Adipocyte (in vitro differentiated cells): ENCODE measurements around the gene PLA2G4D.

Source experiments
- DNase-seq: peaks from one replicate; pipeline ENCODE4 v3.0.0-alpha.2; 2015; ENCODE audit warnings: low read depth
- H3K27me3 ChIP-seq: replicated peaks from 2 replicates; pipeline ENCODE4 v1.7.0; 2013; ENCODE audit warnings: mild to moderate bottlenecking, low read length, moderate library complexity; ENCODE audit not compliant: control insufficient read depth, insufficient read depth
- H3K36me3 ChIP-seq: 2 replicates; pipeline ENCODE4 v1.7.0; 2013; ENCODE audit warnings: low read length, mild to moderate bottlenecking, moderate library complexity; ENCODE audit not compliant: control insufficient read depth, insufficient read depth, severe bottlenecking
- H3K4me1 ChIP-seq: 2 replicates; pipeline ENCODE4 v1.7.0; 2013; ENCODE audit warnings: mild to moderate bottlenecking, low read length, moderate library complexity; ENCODE audit not compliant: control insufficient read depth, insufficient read depth
- H3K4me3 ChIP-seq: 2 replicates; pipeline ENCODE4 v1.7.0; 2013; ENCODE audit warnings: mild to moderate bottlenecking, low read length, moderate library complexity
- H3K9ac ChIP-seq: 2 replicates; pipeline ENCODE4 v1.7.0; 2013; ENCODE audit warnings: mild to moderate bottlenecking, low read length, moderate library complexity
- H3K9me3 ChIP-seq: 2 replicates; pipeline ENCODE4 v1.7.0; 2013; ENCODE audit warnings: mild to moderate bottlenecking, low read length, moderate library complexity; ENCODE audit not compliant: control insufficient read depth

PLA2G4D gene

DNA sequence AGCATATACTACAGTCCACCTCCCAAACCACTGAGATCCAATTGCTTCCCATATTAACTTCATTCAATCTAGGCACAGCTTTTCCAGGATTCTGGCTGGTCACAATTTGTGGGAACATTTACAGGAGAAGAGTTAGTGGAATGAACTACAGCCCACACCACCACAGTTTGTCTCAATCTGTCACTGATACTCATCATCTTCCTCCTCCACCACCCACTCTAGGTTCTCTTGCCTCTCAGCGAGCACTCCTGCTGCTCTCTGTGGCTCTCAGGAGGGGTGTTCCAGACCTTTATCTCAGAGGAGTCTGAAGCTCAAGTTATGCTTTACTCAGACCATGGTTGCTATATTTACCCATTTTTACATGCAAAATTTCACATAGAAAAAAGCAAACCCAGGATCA lies 25.9 kb upstream of the PLA2G4D start:
- no peak overlapping the region for H3K9ac ChIP-seq
- H3K9me3 ChIP-seq = no peaks in the 10 kb centered on the region
- H3K4me3 ChIP-seq = no peak overlapping the region
- no peaks in the 10 kb centered on the region for H3K36me3 ChIP-seq
- DNase-seq = no peak
- peaks cover 47% of the 10 kb centered on the region for H3K27me3 ChIP-seq
- no peaks in the 10 kb centered on the region for H3K4me1 ChIP-seq

- H3K36me3 ChIP-seq = no peaks in the 10 kb centered on the region
- no peak overlapping the region for H3K9ac ChIP-seq
- H3K4me1 ChIP-seq = no peaks in the 10 kb centered on the region
- H3K9me3 ChIP-seq = no peaks in the 10 kb centered on the region
- H3K27me3 ChIP-seq = peaks cover 50% of the 10 kb centered on the region
- no peak overlapping the region for H3K4me3 ChIP-seq
- DNase-seq = no peak
Measured at GRCh38 chr15:42119446-42119760, 25.0 kb upstream of the PLA2G4D start.

- Histone ChIP-seq H3K9ac (no peak overlapping the region), H3K4me1 (no peaks in the 10 kb centered on the region), H3K27me3 (peaks cover 47% of the 10 kb centered on the region), H3K36me3 (no peaks in the 10 kb centered on the region), H3K4me3 (no peak overlapping the region), H3K9me3 (no peaks in the 10 kb centered on the region)
- no peak for DNase-seq
Measured at GRCh38 chr15:42118650-42119445, 24.5 kb upstream of the PLA2G4D start.

DNA sequence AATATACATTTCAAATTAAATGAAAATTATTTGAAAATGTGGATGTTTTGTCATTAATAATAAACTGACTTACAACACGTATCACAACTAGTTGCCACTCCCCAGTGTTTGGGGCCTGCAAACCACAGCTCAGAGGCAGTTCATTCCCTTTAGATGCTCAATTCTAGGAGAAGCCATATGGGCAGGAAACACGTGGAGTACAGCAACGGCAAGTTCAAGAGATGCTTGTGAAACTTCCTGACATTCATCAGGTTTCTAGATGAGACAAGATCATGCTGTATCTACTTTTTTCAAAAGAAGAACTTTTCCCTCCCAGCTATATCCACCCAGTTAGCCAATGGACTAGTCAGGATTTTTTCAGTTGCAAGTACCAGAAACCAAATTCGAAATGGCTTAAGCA lies 17.6 kb upstream of the PLA2G4D start:
- Histone ChIP-seq H3K9ac (no peak overlapping the region), H3K4me1 (no peaks in the 10 kb centered on the region)
- DNase-seq = no peak

DNA sequence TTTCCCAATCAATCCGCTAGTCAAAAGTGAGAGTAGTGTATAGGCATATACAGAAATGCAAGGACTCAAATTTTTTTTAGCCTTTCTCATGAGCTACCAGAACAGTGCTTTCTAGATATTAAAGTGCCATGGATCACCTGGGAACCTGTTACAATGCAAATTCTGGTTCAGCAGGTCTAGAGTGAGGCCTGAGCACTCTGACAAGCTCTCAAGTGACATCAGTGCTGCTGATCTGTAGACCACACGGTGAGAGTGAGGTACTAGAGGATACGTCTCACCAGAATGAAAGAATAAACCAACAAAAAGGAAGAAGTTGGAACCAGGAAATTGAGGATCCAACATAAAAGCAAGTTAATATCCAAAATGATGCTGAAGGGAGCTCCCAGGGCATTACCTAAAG lies 16.0 kb upstream of the PLA2G4D start:
- Histone ChIP-seq H3K4me1 (no peaks in the 10 kb centered on the region), H3K36me3 (no peaks in the 10 kb centered on the region), H3K9me3 (no peaks in the 10 kb centered on the region), H3K27me3 (peaks cover 49% of the 10 kb centered on the region), H3K9ac (no peak overlapping the region), H3K4me3 (no peak overlapping the region)
- DNase-seq = no peak

More for the DNA sequence above, 17.6 kb upstream of the PLA2G4D start:
- H3K27me3 ChIP-seq = peaks cover 45% of the 10 kb centered on the region
- H3K9me3 ChIP-seq = no peaks in the 10 kb centered on the region
- no peaks in the 10 kb centered on the region for H3K36me3 ChIP-seq
- H3K4me3 ChIP-seq = no peak overlapping the region

DNA sequence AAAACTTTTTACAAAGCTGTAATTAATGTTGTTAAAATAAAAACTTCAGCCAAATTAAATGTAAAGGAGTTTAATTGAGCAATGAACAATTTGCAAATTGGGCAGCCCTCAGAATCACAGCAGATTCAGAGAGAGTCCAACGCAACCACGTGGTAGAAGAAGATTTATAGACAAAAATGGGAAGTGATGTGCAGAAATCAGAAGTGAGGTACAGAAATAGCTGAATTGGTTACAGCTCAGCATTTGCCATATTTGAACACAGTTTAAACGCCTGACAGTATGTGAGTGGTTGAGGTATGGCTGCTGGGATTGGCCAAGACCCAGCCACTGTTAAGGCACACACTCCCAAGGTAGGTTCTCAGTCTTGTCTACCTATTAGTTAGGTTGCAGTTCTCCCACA lies 14.4 kb upstream of the PLA2G4D start:
- H3K4me3 ChIP-seq = no peak overlapping the region
- H3K27me3 ChIP-seq = peaks cover 45% of the 10 kb centered on the region
- no peak overlapping the region for H3K9ac ChIP-seq
- H3K9me3 ChIP-seq = no peaks in the 10 kb centered on the region
- peaks cover 9% of the 10 kb centered on the region for H3K4me1 ChIP-seq
- no peaks in the 10 kb centered on the region for H3K36me3 ChIP-seq
- DNase-seq = no peak

DNA sequence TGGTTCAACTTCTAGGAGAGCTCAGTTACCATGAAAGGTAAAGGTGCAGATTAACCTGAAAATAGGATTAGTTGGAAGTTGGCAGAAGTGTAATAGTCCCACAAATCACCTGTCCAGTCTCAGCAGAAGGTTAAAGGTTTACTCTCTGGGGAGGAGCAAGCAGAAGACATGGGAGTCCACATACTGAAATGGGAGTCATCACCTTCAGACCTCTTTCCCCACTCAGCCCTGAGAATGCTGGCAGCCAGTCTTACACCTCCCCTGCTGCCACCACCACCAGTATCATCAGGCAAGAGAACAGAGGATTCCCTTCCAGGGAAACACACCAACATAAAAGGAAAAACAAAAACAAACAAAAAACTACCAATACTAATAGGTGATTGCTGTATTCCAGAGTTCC lies 13.8 kb upstream of the PLA2G4D start:
- Histone ChIP-seq H3K4me1 (peaks cover 12% of the 10 kb centered on the region), H3K36me3 (no peaks in the 10 kb centered on the region), H3K27me3 (peaks cover 45% of the 10 kb centered on the region), H3K9me3 (no peaks in the 10 kb centered on the region), H3K4me3 (no peak overlapping the region), H3K9ac (no peak overlapping the region)
- no peak for DNase-seq

GRCh38 chr15:42107473-42107872 lies 13.1 kb upstream of the PLA2G4D start:
- Histone ChIP-seq H3K36me3 (no peaks in the 10 kb centered on the region), H3K4me1 (peaks cover 18% of the 10 kb centered on the region), H3K4me3 (no peak overlapping the region), H3K9me3 (no peaks in the 10 kb centered on the region), H3K9ac (no peak overlapping the region), H3K27me3 (peaks cover 45% of the 10 kb centered on the region)
- no peak for DNase-seq

DNA sequence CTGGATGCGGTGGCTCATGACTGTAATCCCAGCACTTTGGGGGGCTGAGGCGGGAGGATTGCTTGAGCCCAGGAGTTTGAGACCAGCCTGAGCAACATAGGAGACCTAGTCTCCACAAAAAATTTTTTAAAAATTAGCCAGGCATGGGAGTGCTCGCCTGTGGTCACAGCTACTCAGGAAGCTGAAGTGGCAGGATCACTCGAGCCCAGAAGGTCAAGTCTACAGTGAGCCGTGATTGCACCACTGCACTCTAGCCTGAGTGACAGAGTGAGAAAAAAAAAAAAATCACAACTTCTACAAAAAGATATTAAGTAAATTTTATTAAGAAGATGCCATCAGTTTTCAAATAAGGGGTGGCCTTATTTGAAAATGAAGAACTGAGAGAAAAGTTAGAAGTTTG lies 11.9 kb upstream of the PLA2G4D start:
- no peak overlapping the region for H3K4me3 ChIP-seq
- peaks cover 38% of the 10 kb centered on the region for H3K27me3 ChIP-seq
- H3K9ac ChIP-seq = no peak overlapping the region
- H3K9me3 ChIP-seq = no peaks in the 10 kb centered on the region
- H3K4me1 ChIP-seq = peaks cover 24% of the 10 kb centered on the region
- DNase-seq = no peak
- H3K36me3 ChIP-seq = no peaks in the 10 kb centered on the region

DNA sequence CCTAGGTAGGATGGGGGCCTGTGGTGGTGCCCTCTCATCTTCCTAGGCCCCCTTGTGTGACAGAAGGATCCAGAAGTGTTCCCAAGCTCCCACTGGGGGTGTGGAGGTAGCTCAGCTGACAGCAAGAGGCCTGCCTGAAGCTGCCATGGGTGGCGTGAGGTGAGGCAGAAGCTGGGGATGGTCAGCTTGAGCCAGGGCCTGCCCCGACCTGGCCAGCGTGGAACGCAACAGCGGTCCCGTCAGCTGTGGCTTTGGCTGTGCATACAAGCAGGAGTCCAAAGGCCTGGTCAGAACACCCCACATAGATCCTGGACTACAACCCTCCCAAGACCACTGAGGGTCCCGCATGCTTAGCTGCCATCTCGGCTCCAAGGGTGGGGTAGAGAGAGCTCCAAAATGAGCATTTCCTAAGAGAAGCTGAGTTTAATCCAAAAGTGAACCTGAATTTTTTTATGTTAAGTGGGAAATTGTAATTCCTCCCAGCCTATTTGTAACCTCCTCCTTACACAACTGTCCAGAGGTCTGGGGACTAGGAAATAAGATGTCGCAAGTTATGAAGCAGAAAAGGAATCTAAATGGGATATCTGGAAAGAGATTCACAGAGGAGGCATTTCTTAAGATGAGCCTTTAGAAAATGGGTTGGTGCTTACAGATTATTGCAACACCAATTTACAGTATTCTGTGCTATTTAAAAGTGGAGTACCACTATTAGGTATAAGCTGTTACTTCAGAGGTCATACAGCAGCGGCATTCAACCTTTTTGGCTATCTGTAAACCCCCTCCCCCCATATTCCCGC lies 9.9 kb upstream of the PLA2G4D start:
- peak overlapping the region; percentile 15 for H3K9ac ChIP-seq
- no peaks in the 10 kb centered on the region for H3K9me3 ChIP-seq
- H3K27me3 ChIP-seq = peaks cover 24% of the 10 kb centered on the region
- DNase-seq = peak; percentile 52
- H3K36me3 ChIP-seq = no peaks in the 10 kb centered on the region
- H3K4me3 ChIP-seq = no peak overlapping the region
- H3K4me1 ChIP-seq = peaks cover 24% of the 10 kb centered on the region

GRCh38 chr15:42102646-42103235 lies 8.4 kb upstream of the PLA2G4D start:
- Histone ChIP-seq H3K4me1 (peaks cover 24% of the 10 kb centered on the region), H3K9ac (no peak overlapping the region), H3K9me3 (no peaks in the 10 kb centered on the region), H3K27me3 (peaks cover 14% of the 10 kb centered on the region), H3K36me3 (no peaks in the 10 kb centered on the region), H3K4me3 (no peak overlapping the region)
- peak; percentile 27 for DNase-seq
